K562 (cell line): ENCODE measurements around the gene TRPC4AP. TPM values are rescaled to one million over a fixed set of nuclear protein-coding genes. Genes with fewer than 3 reads are reported as not detected.

Experiments used
- BHLHE40 ChIP-seq: IDR thresholded peaks from 2 replicates; pipeline ENCODE4 v1.6.1; 2011; ENCODE audit warnings: low read length, improper control_type of control experiment
- CCAR2 ChIP-seq: fragments of 200-400 bp; formaldehyde crosslinking; IDR thresholded peaks from 2 replicates; pipeline ENCODE4 v1.6.1; 2017; ENCODE audit warnings: mild to moderate bottlenecking, low read depth, low read length
- CLOCK ChIP-seq: fragments of 250-450 bp; sonication (Bioruptor Pico); IDR thresholded peaks from 2 replicates; pipeline ENCODE4 v1.4.0; 2020; ENCODE audit warnings: mild to moderate bottlenecking, moderate library complexity, borderline replicate concordance
- E4F1 ChIP-seq: fragments of 250-450 bp; sonication (Bioruptor Pico); IDR thresholded peaks from 2 replicates; pipeline ENCODE4 v1.5.0; 2021; ENCODE audit warnings: mild to moderate bottlenecking, borderline replicate concordance
- ESRRA ChIP-seq: fragments of 450-650 bp; IDR thresholded peaks from 2 replicates; pipeline ENCODE4 v1.6.1; 2014; ENCODE audit warnings: low read depth, mild to moderate bottlenecking, moderate library complexity, borderline replicate concordance
- ETV1 ChIP-seq: fragments of 450-650 bp; conservative IDR thresholded peaks from 2 replicates; pipeline ENCODE4 v1.6.1; 2016; ENCODE audit warnings: missing genetic modification characterization, control low read depth, low read depth, missing compliant biosample characterization
- FOXJ3 ChIP-seq: sonication (generic); formaldehyde crosslinking; IDR thresholded peaks from 2 replicates; pipeline ENCODE4 v1.4.0; 2020; ENCODE audit warnings: mild to moderate bottlenecking, missing genetic modification reagents
- FOXK1 ChIP-seq: sonication (generic); formaldehyde crosslinking; IDR thresholded peaks from 2 replicates; pipeline ENCODE4 v1.8.0; 2022; ENCODE audit warnings: missing genetic modification reagents, mild to moderate bottlenecking, borderline replicate concordance
- GTF2A2 ChIP-seq: IDR thresholded peaks from 2 replicates; pipeline ENCODE4 v1.6.1; 2016; ENCODE audit warnings: mild to moderate bottlenecking, missing genetic modification characterization, missing compliant biosample characterization
- IFI16 ChIP-seq: fragments of 250-450 bp; sonication (Bioruptor Pico); IDR thresholded peaks from 2 replicates; pipeline ENCODE4 v2.1.2; 2022; ENCODE audit warnings: mild to moderate bottlenecking, inconsistent platforms
- MCM5 ChIP-seq: fragments of 450-650 bp; IDR thresholded peaks from 2 replicates; pipeline ENCODE4 v1.6.1; 2016; ENCODE audit warnings: low read depth
- MTA3 ChIP-seq: fragments of 450-650 bp; formaldehyde crosslinking; IDR thresholded peaks from 2 replicates; pipeline ENCODE4 v1.6.1; 2017; ENCODE audit warnings: mild to moderate bottlenecking, borderline replicate concordance
- RBM25 ChIP-seq: fragments of 200-400 bp; formaldehyde crosslinking; IDR thresholded peaks from 2 replicates; pipeline ENCODE4 v1.6.1; 2018; ENCODE audit warnings: low read length, low read depth, moderate library complexity; ENCODE audit not compliant: severe bottlenecking
- SLC30A9 ChIP-seq: fragments of 250-450 bp; sonication (Bioruptor Pico); IDR thresholded peaks from 2 replicates; pipeline ENCODE4 v1.8.0; 2022; ENCODE audit warnings: mild to moderate bottlenecking, moderate library complexity
- SMARCB1 ChIP-seq: IDR thresholded peaks from 2 replicates; pipeline ENCODE4 v1.6.1; 2011; ENCODE audit warnings: improper control_type of control experiment, low read depth; ENCODE audit not compliant: insufficient read length
- SNIP1 ChIP-seq: fragments of 450-650 bp; IDR thresholded peaks from 2 replicates; pipeline ENCODE4 v1.7.1; 2017; ENCODE audit warnings: low read depth, mild to moderate bottlenecking
- SRF ChIP-seq, 2 experiments: fragments of 250-450, 450-650 bp in 1 of 2; sonication (Bioruptor Pico) in 1 of 2; sonication (generic) in 1 of 2; formaldehyde crosslinking; IDR thresholded peaks; 2 replicates each; pipeline versions ENCODE4 v1.5.0 to v1.5.1; 2020 to 2022; ENCODE audit warnings: mild to moderate bottlenecking in 1 of 2, missing genetic modification reagents in 1 of 2
- SRSF7 ChIP-seq: fragments of 200-400 bp; formaldehyde crosslinking; optimal IDR thresholded peaks from 2 replicates; pipeline ENCODE3; 2017; ENCODE audit warnings: mild to moderate bottlenecking, low read depth, low read length
- TBP ChIP-seq: optimal IDR thresholded peaks from 2 replicates; pipeline ENCODE3; 2011; ENCODE audit warnings: low read depth, low read length, improper control_type of control experiment
- TGIF2 ChIP-seq: sonication (generic); formaldehyde crosslinking; IDR thresholded peaks from 2 replicates; pipeline ENCODE4 v1.8.1; 2022; ENCODE audit warnings: mild to moderate bottlenecking, missing genetic modification reagents, moderate library complexity
- XRCC5 ChIP-seq: fragments of 200-400 bp; formaldehyde crosslinking; IDR thresholded peaks from 2 replicates; pipeline ENCODE4 v1.6.1; 2017; ENCODE audit warnings: low read depth, mild to moderate bottlenecking, low read length
- ZBTB33 ChIP-seq: sonication (generic); formaldehyde crosslinking; IDR thresholded peaks from 2 replicates; pipeline ENCODE4 v1.8.1; 2023; ENCODE audit warnings: mild to moderate bottlenecking, missing genetic modification reagents
- ZKSCAN1 ChIP-seq: fragments of 150-350 bp; IDR thresholded peaks from 2 replicates; pipeline ENCODE4 v1.6.1; 2016; ENCODE audit warnings: low read depth, low read length
- ZNF3 ChIP-seq: fragments of 250-450 bp; sonication (Bioruptor Pico); IDR thresholded peaks from 2 replicates; pipeline ENCODE4 v1.5.0; 2021; ENCODE audit warnings: mild to moderate bottlenecking, moderate library complexity
- ZNF444 ChIP-seq: fragments of 250-450 bp; sonication (Bioruptor Pico); IDR thresholded peaks from 2 replicates; pipeline ENCODE4 v1.4.0; 2020; ENCODE audit warnings: mild to moderate bottlenecking, moderate library complexity
- polyA plus RNA-seq, 8 experiments: library from polyadenylated mRNA; depleted of rRNA in 4 of 8; stranded (reverse) in 5 of 8; unstranded in 3 of 8; fragments of >200 nt; fragmentation: Nextera tagmentation in 2 of 8; fragmentation: Illumina TruSeq in 1 of 8; extraction: Ambion mirVana in 2 of 8; extraction: Trizol in 1 of 8; gene quantifications; 2 replicates each; pipeline versions ENCODE4 v1.2.1 to v1.2.3, GENCODE V29; 2011 to 2014; ENCODE audit warnings: inconsistent platforms in 1 of 8, missing spikeins in 1 of 8
- total RNA-seq, 7 experiments: library from RNA; depleted of rRNA in 6 of 7; stranded (reverse); fragments of >200 nt in 6 of 7; fragmentation: Illumina TruSeq in 2 of 7; extraction: Trizol in 2 of 7; gene quantifications; 2 replicates each; pipeline versions ENCODE4 v1.2.1 to v1.2.3, GENCODE V29; 2011 to 2021; ENCODE audit warnings: low replicate concordance in 1 of 7

The TRPC4AP gene
- total and polyA plus RNA-seq, 9 of the 15 experiments (the other 6 are each of a cell fraction or from before 2014, with no cell fraction given) = 2.3 to 70.3 (median 33.3) TPM

- TF ChIP-seq ZBTB33 (CRISPR knock-in tag) = no peak
- no peak for TF ChIP-seq ZKSCAN1
- TF ChIP-seq ESRRA = no peak
- TF ChIP-seq MCM5 = no peak
- TF ChIP-seq MTA3 = no peak
- no peak for TF ChIP-seq TGIF2
- no peak for TF ChIP-seq ZNF444 (CRISPR knock-in tag)
- no peak for TF ChIP-seq CCAR2
- no peak for TF ChIP-seq E4F1
- no peak for TF ChIP-seq BHLHE40
- TF ChIP-seq SRF (CRISPR knock-in tag; IDR thresholded peaks at IDR 0.05) = no peak
- TF ChIP-seq SMARCB1 = no peak
- no peak for TF ChIP-seq CLOCK
- no peak for TF ChIP-seq SNIP1
- TF ChIP-seq XRCC5 = no peak
- no peak for TF ChIP-seq ZNF3
- no peak for TF ChIP-seq FOXJ3 (CRISPR knock-in tag)
- no peak for TF ChIP-seq ETV1 (tag)
- TF ChIP-seq FOXK1 (CRISPR knock-in tag) = no peak
- TF ChIP-seq SRSF7 = no peak
- TF ChIP-seq IFI16 (CRISPR knock-in tag) = no peak
- TF ChIP-seq GTF2A2 (tag) = no peak
- peak; percentile 24 for TF ChIP-seq TBP
- TF ChIP-seq RBM25 = no peak
- TF ChIP-seq SLC30A9 (CRISPR knock-in tag) = no peak
These were observed 28.6 kb upstream of the TRPC4AP start (continued) for GRCh38 chr20:35121186-35121585.
